Stimulated activated CD8-positive, alpha-beta memory T cell treated with anti-CD3 and anti-CD28 coated beads, Interleukin-4, amount 100 ng/mL, for 24 hours (primary cell): ENCODE results near the gene THSD7A.

Source experiments
- DNase-seq: peaks from one replicate; pipeline ENCODE4 v3.0.0-alpha.2; 2020; ENCODE audit warnings: low read depth

THSD7A gene

DNA sequence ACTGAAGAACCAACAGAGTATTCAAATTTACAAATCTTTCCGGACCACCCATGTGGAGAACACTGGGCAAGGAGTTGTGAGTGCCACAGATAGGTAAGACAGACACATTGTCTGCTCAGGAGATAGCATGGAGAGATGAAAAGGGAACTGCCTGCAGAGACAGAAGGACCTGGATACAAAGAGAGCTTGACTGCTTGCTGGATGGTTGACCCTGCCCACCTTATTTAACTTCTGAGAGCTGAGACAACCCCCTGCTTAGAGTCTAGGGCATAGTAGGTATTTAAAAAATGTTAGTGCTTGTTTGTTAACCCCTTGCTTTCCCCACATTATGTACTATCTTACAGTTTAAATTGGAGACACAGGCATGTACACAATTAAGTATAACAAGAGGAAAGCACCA lies 314.1 kb downstream of the THSD7A start:
- no peak for DNase-seq

DNA sequence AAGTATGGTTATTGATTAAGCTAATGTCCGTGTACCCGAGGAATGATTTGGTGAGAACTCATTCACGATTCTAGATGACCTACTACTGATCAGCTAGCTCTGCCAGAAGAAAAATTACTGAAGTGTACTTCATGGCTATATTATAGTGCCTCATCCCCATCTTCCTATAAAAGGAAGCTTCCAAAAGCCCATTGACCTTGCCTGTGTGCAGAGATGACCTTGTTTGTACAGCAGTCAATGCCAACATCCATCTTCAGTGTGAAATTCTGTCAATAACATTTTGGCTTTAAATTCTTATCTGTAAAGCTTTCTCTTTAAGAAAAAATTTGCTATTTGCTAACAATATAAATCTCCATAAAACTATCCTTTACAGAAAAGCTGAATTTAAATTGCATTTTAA lies 315.7 kb downstream of the THSD7A start:
- no peak for DNase-seq

DNA sequence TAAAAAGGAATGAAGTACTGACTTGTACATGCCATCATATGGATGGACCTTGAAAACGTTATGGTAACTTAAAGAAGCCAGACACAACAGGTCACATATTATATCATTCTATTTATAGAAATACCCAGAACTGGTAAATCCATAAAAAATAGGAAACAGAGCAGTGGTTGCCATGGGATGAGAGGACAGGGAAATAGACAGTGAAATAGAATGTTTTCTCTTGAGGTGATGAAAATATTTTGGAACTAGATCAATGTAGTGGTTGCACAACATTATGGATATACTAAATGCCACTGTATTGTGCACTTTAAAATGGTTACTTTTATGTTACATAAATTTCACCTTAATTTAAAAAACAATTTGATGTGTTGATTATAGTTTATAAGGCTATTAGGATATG lies 318.5 kb downstream of the THSD7A start:
- DNase-seq = no peak

DNA sequence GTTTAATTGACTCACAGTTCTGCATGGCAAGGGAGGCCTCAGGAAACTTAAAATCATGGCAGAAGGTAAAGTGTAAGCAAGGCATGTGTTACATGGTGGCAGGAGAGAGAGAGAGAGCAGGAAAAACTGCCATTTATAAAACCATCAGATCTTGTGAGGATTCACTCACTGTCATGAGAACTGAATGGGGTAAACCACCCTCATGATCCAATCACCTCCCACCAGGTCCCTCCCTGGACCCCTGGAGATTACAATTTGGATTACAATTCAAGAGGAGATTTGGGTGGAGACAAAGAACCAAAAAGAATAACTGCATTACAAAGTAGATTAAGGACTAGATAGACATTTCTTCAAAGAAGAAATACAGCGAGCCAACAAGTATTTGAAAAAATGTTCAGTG lies 324.1 kb downstream of the THSD7A start:
- no peak for DNase-seq

DNA sequence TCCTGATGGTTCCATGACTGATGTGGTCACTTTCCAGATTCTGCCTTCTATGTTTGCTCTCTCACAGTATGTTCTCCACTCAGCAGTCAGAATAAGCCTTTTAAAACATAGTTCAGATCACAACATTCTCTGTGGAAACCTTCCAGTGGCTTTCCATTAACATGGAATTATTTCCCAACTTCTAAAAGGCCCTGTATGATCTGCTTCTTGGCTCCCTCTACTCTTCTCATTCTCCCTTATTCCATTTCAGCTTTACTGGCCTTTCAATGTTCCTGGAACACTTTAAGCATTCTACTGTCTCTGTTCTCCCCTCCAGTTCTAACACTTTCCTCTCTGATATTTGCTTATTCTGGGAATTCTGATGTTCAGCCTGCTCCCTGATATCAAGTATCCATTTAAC lies 325.6 kb downstream of the THSD7A start:
- no peak for DNase-seq

DNA sequence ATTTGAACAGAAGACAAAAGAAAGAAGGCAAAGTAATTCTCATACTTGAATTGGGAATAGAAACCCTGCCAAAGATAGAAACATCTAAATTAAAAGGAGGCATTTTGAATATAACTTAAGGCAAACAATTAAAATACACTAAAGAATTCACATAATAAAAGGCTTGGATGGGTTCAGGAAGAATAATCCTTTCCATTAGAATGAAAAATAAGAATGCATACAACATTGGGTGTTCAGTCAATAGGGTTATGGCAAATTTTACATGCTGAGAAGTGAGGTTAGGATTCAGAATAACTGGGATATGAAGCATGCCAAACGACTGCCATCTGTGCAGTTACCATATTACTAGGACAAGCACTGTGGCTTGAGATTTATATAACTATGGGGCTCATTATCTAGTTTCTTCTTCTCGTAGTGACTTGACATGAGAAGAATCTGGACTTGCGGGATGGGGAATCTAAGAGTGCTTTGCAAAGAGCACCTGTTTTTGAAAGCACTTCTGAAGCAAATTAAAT lies 326.5 kb downstream of the THSD7A start:
- no peak for DNase-seq

DNA sequence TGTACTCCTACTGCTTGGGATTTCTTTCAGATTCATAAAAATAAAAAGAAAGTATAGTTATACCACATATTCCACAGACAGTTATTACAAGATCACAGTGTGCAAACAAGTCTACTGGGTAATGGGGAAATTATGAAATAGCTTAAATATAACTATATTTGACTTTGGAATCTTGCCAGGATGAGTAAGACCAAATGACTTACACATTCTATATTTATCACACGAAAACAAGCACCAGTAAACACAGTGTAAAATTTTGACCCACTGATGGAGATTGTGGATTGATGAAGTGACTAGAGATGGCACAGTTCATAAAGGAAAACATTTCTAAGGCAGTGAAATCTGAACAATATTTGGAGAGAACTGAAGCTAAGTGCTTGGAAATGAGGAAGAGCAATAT lies 339.7 kb downstream of the THSD7A start:
- no peak for DNase-seq

DNA sequence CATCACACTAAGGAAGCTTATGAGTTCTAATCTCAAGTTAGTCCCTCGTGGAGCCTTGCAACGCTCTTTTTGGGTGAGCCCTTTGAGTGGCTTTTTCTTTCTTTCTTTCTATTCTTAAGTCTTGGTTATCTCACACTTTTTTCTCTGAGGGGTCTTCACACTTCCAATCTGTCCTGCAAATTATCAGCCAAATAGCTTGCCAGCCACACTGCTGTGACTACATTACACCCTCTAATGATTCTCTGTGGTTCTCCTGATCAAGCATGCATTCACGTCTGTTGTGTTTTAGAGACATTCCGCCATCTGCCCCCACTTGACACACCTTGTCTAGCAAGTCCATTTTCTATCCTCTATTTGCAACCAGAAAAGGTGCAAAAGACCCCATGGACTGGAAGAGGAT lies 340.2 kb downstream of the THSD7A start:
- no peak for DNase-seq

DNA sequence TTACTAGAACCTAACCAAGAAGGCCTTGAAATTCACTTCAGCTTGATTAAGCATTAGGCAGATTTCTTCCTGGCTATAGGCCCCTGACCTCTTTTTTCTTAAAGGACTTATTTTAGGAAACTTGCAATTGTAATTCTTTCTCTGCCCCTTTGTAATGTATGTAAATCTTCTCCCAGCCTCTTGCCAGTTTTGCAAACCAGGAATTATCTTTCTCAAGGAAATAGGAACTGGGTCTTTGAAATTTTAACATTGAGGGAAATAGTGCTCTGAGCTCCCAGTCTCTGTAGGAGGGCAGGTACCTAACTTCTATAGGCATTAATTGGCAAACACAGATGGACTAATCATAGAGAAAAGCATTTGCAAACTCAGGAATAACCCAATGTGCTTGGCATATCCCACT lies 342.7 kb downstream of the THSD7A start:
- DNase-seq = no peak

DNA sequence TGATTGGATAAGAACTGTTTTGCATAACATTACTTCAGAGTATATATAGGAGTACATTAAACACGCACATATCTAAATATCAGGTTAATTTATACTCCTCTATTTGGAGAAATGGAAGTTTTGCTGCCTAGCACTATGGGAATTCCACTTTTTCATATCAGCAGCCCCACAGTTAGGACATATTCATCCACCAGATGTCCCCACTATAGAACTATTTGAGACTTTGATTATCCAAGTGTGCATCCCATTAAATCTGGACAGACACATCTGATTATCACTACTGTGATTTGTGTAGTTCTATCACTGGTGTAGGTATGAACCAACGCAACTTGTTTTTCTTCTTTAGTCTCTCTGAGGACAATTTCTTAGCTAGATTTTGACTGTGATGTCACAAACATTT lies 345.7 kb downstream of the THSD7A start:
- DNase-seq = no peak

DNA sequence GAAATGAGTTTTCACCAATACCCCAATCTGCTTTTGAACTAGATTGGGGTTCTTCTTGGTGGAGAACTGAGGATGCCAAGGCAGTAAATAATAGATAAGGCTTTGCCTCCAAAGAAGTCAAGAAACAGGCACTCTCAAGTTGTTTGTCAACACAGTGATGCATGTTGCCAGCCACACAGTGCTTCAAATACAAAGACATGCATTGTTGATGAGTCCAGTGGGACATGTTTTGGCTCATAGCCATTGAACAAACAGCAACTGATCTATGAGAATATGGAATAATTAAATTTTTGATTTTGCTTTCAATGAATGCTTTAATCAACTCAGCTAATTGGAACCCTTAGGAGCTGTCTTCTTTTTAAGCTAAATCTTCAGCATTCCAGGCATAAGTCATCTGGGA lies 346.4 kb downstream of the THSD7A start:
- no peak for DNase-seq

DNA sequence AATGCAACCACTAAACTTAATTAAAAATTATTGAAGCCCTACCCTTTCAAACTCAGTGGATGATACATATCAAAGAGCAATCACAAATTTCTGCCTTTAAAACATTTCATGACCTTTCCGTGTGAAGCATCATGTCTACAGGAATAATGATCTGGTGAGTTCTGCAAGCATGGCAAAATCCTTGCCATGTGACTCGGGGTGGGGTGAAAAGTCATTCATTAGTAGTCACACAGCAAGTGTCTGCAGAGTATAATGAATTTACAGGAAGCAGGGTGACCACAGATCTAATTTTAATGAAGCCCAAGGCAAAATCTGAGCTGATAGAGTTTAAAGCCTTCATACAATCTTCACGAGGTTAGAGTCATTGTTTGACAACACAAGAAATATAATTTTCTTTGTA lies 351.9 kb downstream of the THSD7A start:
- DNase-seq = no peak

DNA sequence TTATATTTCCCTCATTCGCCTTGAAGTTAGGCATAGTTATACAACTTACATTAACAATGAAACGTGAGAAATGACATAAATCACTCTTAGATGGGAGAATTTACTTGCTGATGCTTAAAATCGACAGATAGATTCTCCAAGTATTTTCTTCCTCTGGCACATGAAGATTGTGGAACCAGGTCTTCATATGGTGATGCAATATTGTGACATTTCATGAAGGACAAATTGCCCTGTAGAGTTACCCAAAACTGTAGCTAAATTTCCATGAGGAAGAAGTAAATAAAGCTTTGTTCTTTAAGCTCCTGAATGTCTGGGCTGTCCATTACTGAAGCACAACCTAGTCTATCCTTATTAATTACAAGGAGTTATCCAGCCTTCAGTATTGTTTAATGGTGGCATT lies 353.1 kb downstream of the THSD7A start:
- DNase-seq = no peak

DNA sequence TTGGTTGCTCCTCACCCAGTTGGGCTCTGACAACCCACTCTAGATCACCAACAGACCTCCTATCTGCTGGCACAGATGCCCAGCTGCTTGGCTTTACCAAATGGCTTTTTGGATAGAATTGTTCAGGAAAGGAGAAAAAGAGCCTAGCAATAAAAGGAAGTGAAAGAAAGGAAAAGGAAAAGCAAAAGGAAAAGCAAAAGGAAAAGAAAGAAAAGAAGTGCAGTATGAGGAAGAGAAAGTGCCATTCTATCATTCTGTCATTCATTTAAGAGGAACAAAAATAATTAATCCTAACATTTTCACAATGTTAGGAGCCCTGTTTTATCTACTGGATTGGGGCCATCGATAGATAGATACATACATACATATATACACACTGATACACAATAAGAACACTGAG lies 353.6 kb downstream of the THSD7A start:
- DNase-seq = no peak

DNA sequence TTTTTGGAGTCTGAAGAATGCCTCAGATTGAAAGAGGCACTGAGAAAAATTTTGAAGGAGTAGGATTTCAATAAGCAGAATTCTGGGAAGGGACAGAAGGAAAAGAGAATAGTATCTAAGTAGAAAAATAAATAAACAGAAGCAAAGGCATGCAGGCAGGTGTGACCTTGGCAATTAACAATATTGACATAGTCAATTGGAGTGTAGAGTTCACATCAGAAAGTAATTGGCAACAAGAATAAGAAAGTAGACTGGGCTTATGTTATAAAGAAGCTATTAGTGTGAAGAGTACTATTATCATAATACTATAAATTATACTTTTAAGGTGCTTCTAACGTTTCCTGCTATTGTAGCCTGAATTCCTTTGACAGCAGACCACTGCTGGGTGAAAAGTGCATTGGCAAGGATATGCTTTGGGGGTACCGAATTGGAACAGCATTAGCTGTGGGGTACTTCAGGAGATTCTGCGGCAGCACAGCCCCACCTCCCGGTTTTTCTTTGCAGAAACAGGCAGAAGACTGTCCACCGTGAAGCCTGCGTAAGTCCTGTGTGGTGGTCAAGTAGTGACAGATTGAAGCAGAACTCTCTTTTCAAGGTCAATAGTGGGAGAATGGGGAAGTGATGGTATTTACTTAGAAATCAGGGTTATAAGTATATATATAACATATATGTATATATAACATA lies 357.0 kb downstream of the THSD7A start:
- no peak for DNase-seq

DNA sequence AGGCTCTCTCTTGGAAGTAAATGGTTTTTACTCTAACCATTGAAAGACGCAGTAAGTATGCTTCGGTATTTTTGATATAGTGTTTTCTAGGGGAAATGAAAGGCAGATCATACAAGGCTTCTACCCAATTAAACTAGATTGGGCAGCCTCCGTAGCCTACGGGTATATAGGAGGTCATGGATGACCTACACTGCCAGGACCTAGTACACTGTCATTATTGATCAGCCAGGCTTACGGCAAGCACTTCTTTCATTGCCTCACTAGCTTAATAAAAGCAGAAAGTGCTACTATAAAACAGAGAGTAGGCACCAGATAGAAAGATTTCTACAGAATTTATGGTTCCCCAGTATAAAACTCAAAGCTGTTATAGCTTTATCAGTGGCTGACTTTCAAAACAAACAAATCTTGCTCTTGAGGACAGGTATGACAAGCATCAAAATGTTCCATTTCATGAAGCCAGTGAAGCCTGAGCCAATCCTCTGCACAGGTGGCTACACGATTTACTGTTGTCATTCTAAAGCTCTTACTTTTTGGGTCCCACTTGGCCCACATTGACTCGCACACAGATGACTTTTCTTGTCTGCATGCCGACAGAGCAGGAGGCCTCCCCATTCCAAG lies 358.1 kb downstream of the THSD7A start:
- no peak for DNase-seq

DNA sequence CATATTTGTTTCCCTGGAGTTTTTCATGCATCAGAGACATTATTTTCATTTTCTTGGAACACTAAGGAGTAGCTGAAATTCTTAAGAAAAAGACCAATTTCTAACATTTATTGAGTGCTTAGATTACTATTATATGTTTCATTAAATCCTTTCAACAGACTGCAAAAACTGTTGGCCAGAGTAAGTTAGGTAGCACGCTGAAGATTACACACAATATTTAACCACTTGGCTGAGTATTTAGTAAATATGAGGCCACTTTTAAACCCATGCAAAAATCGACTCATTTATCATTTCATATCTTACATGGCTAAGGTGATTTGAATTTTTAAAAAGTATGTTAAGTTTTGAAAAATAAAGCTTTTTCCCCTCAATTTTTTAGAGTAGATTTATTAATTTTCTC lies 358.8 kb downstream of the THSD7A start:
- no peak for DNase-seq

DNA sequence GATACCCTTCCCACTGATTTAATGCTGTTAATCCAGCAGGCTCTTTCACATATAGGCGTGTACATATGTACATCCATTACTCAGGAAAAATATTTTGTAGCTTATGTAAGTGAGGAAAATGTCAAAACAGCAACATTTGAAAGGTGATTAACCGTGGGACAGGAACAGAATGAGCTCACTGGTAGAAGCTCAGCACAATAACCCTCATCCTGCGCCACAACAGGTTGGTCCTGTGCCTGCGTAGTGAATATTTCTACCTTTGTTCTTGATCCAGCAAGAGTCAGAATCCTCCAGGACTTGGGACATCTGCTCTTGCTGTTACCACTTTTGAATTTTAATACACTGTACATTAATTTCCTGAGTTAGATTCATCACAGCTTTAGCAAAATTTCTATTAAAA lies 359.4 kb downstream of the THSD7A start:
- DNase-seq = no peak

DNA sequence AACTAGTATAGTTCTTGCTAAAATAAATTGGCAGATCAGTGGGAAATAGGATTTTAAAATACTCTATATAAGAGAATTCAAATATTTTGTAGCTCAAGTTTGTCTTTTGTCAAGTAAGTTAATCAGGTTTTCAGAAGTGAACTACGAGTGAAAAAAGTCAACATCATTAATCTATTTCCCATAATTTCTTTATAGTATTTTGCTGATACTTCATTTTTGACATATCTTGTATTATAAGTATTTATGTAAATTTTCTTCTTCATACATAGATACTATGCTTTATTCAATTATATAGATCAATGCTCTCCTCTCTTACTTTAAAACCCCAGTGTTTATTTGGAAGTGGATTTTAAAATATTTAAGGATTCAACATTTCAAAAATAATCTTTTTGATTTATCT lies 360.7 kb downstream of the THSD7A start:
- DNase-seq = no peak

DNA sequence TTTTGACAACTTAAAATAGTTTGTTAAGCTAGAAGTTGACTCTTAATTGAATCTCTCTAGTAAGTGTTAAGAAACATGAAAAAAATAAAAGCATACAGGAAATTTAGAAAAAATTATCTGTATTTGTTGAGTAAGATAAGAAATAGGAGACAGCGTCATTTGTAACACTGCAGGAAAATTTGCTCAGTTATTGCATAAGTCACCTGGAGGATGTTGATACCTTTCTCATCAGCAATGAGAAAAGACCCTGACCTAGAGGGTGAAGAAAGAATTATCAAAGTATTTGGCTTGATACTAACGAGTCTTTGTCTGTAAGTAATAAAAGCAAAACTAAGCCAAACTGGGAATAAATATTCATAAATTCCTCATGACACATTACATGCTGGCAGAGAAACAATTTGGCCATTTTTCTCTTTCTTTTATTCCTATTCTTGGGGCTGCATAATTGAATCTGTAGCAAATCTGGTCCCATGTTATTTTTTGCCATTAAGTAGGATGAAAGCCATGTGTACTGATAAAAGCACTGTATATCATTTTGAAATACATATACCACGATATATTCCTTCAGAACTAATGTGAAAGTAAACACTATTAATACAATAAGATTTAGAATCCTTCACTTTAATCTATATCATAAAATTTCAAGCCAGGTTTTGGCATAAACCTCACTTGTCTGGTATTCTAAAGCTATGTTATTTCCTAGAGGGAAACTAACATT lies 362.8 kb downstream of the THSD7A start:
- DNase-seq = no peak

DNA sequence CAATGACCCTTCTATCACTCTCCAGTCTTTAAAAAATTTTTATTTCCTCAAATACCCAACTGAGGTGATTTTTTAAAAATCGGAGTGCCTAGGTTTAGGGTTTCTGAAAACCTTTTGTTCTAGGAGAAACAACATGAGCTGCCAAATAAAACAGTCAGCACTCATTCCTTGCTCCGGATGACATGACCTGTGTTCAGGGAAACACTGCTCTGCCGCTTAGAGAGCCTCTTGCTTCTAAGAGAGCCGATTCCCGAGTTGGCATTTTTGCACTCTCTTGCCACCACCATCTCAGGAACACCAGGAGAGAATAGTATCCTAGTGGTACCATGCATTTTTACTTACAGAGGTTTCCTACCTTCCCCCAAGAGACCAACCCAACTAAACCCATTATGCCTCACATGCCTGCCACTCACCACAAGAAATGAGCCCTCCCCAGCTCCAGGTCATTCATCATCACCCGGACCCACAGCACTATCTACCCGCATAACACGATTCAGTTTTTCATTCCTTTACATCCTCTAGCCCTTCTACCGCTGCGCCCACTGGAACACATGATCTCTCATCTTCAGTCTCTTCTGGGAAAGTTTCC lies 365.4 kb downstream of the THSD7A start:
- DNase-seq = no peak

DNA sequence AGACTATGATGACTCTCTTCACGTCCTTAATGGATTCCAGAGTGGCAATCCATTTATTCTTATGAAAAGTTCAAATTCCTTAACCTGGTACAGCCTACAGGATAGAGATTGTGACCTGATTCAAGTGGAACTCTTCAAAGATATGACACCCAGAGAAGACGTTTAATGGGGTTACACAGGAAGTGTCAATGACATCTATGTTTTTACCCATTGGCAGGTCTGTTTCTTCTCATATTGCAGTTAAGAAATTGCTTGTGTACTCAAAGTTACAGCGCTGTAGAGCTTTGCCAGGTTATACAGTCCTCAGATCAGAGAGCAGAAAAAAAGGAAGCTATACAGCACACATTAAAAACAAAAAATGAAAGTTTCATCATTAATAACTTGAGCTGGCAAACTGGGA lies 367.4 kb downstream of the THSD7A start:
- no peak for DNase-seq

DNA sequence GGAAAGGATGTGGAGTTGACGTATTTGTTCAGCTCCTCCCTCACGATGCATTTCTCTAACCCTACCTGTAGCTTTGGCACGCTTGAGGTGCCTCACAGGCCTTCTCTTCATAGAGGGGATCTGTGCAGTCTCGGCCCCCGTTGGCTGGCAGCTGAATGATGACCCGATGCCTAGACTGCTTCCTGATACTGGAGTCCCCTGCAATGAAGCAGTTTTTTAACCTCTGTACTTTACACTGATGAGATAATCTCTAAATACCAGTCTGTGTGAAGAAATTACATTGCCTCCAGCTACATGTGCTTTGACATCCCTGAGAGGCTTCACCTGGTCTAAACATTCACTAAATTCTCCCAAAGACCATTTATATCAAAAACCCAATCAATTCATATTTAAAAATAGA lies 370.1 kb downstream of the THSD7A start:
- no peak for DNase-seq
